Globus pallidus (tissue), 1 donor: ENCODE data around the gene INPP1.
A peak's percentile ranks its signal among the peaks of the same experiment; 100 is the strongest.

Experiments used
- DNase-seq: peaks from one replicate; pipeline ENCODE4 v3.0.0-alpha.2; 2015; ENCODE audit warnings: low spot score

Gene INPP1

DNA sequence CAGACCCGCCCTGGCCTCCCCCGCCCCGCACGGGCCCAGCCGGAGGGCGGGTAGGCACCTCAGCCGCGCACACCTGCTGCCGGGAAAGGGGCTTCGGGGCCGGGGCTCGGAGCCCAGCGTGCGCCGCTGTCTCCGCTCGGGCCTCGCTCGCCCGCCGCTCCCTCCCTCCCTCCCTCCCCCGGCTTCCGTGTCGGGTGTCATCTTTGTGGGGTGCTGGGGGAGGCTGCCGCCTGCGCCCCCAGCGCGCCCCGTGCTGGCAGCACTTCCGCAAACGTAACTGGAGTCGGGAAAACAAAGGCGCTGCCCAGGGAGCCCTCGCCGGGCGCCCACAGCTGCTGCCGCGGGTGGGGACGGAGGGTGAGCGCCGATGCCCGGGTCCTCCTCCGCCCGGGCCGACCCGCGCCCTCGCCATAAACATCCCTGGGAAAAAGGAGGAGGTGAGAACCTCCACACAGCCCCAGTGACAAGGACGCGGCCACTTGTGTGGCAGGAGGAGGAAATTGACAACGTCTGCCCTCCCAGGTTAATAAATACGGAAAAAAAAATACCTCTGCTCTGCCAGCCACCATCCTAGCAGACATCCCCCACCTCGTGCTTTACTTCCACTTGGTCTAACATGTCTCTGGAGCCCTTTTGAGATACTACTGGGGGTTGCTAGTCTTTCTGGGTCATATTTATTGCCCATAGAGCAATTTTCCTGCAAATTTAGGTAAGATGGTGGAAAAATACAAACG, 65.3 kb downstream of the INPP1 start:
- DNase-seq = peak; percentile 87

DNA sequence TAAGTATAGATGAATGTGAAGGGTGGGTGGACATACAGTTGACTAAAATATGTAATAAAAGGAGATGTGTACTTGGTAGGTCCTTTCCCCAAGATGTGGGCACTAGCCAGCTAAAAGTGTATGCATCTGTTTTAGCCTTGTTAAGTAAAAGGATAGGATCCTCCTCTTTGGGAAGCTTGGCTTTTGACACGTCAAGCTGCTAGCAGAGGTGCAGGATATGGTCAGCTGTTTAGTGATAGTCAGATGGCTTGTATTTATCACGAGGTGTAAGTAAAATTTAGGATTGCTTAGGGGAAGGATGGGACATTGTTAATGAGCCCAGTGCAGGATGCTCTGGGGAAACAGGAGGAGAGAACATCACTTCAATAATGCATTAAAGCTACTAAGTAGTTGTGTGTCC, 66.2 kb downstream of the INPP1 start:
- peak; percentile 48 for DNase-seq

DNA sequence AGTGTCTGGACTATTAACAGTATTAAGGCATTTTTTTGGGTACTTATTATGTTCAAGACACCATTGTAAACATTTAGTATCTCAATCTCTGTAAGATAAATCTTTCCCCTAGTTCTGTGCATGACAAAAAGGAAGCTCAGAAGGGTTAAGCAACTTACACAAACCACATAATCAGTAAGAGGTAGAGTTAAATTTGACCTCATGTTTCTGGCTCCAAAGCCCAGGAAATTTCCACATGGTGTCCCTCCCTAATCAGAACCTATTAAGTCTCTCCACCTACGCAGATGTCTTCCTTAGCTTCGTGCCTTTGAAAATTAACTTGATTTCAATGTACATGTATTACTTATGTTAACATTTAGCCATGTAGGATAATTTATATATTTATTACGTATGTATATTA, 66.8 kb downstream of the INPP1 start:
- no peak for DNase-seq

DNA sequence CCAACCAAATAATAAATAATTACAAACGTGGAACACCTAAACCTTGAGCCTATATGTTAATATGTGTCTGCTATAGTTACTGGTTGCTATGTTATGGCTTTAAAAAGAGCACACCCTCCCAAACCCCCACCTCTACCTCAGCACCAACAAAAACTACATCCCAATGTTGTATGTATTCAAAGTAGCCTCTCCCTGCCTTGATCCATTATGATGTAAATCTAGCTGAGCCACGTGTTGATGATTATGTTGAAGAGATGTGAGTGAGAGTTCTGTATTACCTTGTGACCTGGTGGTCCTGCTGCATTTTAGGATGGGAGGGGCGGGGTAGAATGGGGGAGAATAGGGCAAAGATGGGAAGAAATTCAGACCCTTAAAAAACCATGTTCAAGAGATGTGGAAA, 69.6 kb downstream of the INPP1 start:
- no peak for DNase-seq

DNA sequence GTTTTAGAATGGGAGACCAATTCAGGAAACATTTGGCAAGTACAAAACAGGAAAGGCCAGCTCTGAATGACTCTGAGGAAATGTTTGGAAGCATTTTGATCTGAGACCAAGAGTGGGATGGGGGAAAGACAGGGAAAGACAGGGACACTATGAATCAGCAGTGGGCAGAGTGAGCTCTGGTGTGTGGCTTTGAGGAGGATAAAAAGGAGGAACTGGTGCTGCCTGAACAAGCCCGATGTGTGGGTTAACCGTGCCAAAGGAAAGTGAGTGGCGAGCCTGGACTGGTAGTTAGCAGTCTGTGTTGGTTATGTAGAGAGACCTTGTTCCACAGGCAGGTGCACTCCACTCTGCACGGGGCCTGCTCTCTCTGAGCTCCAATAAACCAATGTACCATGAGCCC, 70.0 kb downstream of the INPP1 start:
- DNase-seq = no peak

DNA sequence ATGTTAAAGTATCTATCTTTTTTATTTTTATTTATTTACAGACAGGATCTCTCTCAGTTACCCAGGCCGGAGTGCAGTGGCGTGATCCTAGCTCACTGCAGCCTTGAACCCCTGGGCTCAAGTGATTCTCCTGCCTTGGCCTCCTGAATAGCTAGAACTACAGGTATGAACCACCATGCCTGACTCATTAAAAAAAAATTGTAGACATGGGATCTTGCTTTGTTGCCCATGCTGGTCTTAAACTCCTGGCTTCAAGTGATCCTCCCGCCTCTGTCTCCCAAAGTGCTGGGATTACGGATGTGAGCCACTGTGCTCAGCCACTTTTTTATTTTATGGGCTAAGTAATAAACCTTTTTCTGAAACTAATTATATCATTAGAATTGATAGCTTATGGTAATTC, 71.9 kb downstream of the INPP1 start:
- DNase-seq = no peak

DNA sequence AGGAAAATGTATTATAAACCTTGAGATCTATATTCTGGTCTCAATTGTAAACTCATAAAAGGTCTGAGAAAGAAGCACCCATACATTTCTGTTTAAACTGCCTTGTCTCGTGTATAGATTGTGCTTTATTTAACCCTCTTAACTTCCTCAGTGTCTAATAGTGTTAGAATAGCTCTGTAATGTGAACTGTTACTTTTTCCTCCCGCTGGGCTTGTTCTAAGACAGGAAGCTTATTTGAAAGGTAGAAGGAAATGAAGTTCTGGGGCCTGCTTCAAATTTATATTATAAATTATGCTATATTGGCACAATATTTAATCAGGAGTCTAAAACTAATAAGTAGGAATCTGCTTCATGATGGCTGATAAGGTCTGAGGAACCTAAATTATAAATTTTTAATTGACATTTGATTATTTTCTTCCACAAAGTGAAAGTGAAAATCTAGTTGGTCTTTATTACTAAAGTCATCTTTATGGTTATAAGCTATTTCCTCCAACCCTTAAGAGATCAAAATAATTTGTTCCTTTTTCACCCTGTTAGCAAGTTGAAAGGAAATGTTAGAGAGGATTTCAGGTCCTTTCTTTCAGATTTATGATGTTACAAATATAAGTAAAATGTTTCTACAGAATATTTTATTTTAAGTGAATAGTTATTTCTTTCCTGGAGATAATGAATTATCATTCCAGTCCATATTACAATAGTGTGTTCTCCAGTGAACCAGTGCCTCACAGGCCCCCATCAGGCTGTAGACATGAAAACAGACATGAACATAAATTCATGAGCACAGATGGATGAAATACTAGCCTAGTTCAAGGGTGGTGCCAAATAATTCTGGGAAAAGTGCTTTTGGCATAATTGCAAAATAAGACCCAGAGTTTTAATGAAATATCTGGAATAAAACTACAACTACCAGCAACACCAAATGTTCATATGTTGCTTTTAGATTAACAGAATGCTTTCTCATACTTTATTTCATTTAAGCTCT, 72.7 kb downstream of the INPP1 start:
- no peak for DNase-seq

DNA sequence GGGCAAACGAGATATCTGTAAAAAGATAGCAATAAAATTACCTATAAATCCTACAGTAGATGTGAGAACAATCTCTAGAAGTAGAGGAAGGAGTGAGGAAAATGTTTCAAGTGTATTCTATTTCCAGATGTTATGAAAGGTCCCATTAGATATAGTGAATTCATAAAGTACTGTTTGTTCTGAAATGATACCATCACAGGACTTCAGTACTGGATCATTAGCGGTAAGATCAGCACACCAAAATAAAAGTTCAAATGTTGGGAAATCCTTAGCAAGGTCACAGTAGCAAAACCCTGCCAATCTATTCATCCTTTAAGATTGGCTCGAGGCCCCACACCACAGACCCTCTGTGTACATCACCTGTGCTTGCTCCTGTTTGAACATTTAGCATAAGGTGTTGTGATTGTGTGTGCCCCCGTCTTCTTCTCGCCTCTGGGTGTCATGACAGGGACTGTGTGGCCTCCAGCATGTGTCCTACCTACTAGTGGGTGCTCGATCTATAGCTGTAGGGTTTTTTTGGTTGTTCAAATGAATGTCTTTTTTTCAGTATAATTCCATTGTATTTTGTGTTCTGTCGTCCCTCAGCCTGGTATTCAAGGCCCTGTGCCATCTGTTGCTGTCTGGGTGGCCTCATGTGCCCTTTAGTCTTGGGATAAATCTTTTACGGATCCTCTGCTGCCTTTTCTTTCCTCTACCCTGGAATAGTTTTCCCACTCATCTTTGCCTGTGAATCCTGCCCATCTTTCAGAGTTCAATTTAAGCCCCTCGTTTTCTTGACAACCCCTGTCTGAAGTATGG, 73.9 kb downstream of the INPP1 start:
- no peak for DNase-seq

DNA sequence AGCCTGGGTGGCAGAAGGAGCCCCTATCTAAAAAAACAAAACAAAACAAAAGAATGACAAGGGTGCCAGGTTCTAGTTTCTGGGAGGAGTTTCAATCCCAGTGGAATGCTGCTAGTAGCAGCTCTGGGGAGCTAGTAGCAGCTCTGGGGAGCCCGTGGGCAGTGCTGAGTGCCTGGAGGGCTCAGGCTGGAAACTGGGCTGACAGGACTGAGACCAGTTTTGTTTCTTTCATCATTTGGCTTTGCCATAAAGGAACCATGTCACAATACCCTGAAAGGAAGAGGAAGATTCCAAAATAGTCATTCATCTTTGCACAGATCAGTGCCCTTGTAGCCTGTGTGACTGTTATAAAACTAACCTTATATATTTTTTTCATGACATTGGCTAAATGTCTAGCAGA, 75.3 kb downstream of the INPP1 start:
- no peak for DNase-seq

DNA sequence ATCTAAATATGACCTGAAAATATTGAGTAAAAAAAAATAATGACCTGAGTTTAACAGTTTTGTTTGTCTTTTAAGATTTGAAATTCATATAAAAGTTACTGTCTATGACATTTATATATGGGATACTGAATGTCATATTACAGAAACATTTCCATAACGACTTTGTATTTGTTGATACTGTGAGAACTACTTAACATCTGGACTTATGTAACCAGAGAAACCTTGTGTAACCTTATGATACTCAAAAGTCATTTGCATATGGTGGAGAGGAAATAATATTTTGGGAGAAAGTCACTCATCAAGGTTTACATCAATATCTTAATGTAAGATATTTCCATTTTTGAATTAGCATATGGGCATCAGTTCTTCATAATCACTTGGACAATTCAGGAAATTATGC, 77.4 kb downstream of the INPP1 start:
- no peak for DNase-seq
